Urinary bladder (tissue), 4 donors: ENCODE data around the gene AGPS. TPM values are rescaled to one million over a fixed set of nuclear protein-coding genes. Genes with fewer than 3 reads are reported as not detected.
"Not testable (repeated sequence)": the region's sequence is repeated elsewhere in the genome, so short reads cannot be mapped to it uniquely, and the experiment has no call there.

Source experiments
- DNase-seq: peaks from one replicate; pipeline ENCODE4 v3.0.0-alpha.2; 2015; ENCODE audit errors: extremely low spot score
- H3K27ac ChIP-seq: one replicate; pipeline ENCODE4 v1.5.1; 2013; ENCODE audit warnings: low read depth, mild to moderate bottlenecking, moderate library complexity
- H3K36me3 ChIP-seq: one replicate; pipeline ENCODE4 v1.6.1; 2013; ENCODE audit warnings: mild to moderate bottlenecking, moderate library complexity; ENCODE audit not compliant: insufficient read depth
- H3K4me1 ChIP-seq: one replicate; pipeline ENCODE4 v1.6.1; 2013; ENCODE audit warnings: mild to moderate bottlenecking, moderate library complexity; ENCODE audit not compliant: insufficient read depth
- H3K4me3 ChIP-seq: one replicate; pipeline ENCODE4 v1.5.1; 2013; ENCODE audit warnings: low read depth, low read length
- WGBS: extraction: QIAGEN DNeasy Blood & Tissue Kit; methylation state at CpG from one replicate; pipeline ENCODE4 v1.1.7; 2013; 5-methylcytosine and 5-hydroxymethylcytosine counted together
- polyA plus RNA-seq: library from polyadenylated mRNA; stranded (reverse); fragments of 200-250 nt; gene quantifications from one replicate; pipeline ENCODE4 v1.2.3, GENCODE V29; 2013
- total RNA-seq: library from RNA; depleted of rRNA; stranded (reverse); fragments of >200 nt; gene quantifications from one replicate; pipeline ENCODE4 v1.2.3, GENCODE V29; 2014
- donor health status: healthy with polysubstance abuse.
- donor health status: healthy.

The AGPS gene
- total and polyA plus RNA-seq, 2 donors = 11.2 to 69.7 TPM

DNA sequence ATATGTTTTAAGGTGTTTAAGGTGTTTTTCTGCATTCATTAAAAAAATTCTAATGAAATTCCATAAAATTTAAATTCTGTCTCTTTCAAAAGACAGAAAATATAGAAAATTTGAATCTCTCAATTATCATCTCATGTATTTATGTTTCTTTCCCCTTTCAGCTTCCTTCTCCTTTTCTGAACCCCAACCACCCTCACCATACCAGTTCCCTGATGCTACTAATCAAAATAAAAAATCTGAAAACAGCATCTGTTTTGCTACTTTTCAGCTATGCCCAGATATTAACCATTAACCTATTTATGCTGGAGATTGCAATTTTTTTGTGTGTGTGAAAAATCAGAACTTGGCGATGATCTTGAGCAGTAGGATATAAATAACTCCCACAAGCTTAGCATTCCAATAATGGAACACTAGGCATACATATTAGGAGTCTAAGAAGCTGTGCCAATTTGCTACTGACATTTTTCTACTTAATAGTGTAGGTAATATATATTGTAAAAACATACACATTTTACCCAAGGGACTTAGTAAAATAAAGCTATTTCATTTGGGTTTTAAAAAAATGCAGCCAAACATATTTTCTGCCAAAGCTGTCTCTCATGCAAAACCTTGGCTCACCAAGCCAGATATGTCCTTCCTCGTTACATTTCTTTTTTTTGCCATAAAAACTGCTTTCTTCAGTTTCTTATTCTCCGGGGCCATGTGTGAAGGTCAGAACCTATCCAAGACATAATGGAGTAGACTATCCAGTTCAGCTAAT lies 32.6 kb upstream of the AGPS start:
- no peak overlapping the region for H3K4me3 ChIP-seq

DNA sequence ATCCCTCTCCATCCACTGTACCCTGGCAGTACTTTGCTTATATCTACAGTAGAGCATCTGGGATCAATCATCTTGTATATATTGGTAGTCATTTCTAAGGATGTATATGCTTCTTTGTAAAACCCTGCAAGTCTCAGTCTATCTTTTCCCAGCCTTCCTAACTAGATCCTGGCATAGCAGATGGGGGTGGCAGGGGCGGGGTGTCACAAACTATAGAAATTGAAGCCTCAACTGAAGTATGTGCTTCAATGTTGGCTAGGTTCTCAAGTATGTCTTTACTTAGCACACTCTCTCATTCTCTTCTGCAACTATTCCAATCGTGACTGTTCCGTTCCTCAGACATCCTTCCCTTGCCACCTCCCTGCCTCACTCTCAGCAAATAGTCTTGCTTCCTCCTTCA lies 30.1 kb upstream of the AGPS start:
- no peak overlapping the region for H3K27ac ChIP-seq
- H3K36me3 ChIP-seq = no peaks in the 10 kb centered on the region
- no peaks in the 10 kb centered on the region for H3K4me1 ChIP-seq
- DNase-seq = no peak
- 80% methylated on average over 3 of the region's 3 CpGs for WGBS
- no peak overlapping the region for H3K4me3 ChIP-seq

More for the DNA sequence above, 32.6 kb upstream of the AGPS start:
- WGBS = 55% methylated on average over 3 of the region's 3 CpGs
- no peaks in the 10 kb centered on the region for H3K4me1 ChIP-seq
- DNase-seq = no peak
- no peaks in the 10 kb centered on the region for H3K36me3 ChIP-seq
- no peak overlapping the region for H3K27ac ChIP-seq

DNA sequence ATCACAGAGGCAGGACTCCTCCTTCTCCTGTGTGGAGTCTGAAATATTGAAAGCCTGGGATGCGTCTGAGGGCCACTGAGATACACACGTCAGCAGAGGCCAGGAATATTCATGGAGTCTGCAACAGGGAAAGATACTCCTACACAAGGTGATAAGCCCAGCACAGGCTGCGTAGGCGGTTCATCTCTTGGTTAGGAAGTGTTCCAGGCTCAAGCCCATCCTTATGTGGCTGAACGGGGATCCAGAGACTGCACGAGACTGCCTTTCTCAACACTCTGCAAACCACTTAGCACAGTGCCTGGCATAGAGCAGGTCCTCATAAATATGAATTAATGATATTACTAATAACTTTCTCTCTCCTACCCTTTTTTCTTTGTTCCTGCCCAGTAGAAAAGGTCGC lies 29.2 kb upstream of the AGPS start:
- Histone ChIP-seq H3K36me3 (no peaks in the 10 kb centered on the region), H3K4me3 (no peak overlapping the region), H3K27ac (no peak overlapping the region), H3K4me1 (no peaks in the 10 kb centered on the region)
- DNase-seq = no peak
- WGBS = 88% methylated on average over 7 of the region's 7 CpGs

- not testable (repeated sequence) for H3K4me1 ChIP-seq, H3K27ac ChIP-seq, H3K4me3 ChIP-seq, DNase-seq, H3K36me3 ChIP-seq
Measured at GRCh38 chr2:177365764-177366163, 26.8 kb upstream of the AGPS start.

DNA sequence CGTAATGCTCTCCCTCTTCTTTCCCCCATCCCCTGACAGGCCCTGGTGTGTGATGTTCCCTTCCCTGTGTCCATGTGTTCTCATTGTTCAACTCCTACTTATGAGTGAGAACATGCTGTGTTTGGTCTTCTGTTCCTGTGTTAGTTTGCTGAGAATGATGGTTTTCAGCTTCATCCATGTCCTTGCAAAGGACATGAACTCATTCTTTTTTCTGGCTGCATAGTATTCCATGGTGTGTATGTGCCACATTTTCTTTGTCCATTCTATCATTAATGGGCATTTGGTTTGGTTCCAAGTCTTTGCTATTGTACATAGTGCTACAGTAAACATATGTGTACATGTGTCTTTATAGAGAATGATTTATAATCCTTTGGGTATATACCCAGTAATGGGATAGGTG lies 24.6 kb upstream of the AGPS start:
- DNase-seq, H3K36me3 ChIP-seq: not testable (repeated sequence)
- WGBS = 93% methylated on average over 1 of the region's 1 CpG

GRCh38 chr2:177379354-177379753 lies 13.2 kb upstream of the AGPS start:
- no peak for DNase-seq
- Histone ChIP-seq H3K36me3 (peaks cover 2% of the 10 kb centered on the region), H3K4me1 (no peaks in the 10 kb centered on the region), H3K4me3 (no peak overlapping the region), H3K27ac (no peak overlapping the region)
- WGBS = 91% methylated on average over 4 of the region's 4 CpGs

More for the DNA sequence above, 24.6 kb upstream of the AGPS start:
- H3K4me3 ChIP-seq, H3K4me1 ChIP-seq, H3K27ac ChIP-seq: not testable (repeated sequence)

GRCh38 chr2:177380181-177380580 lies 12.4 kb upstream of the AGPS start:
- WGBS = 93% methylated on average over 3 of the region's 3 CpGs
- Histone ChIP-seq H3K27ac (no peak overlapping the region), H3K4me1 (no peaks in the 10 kb centered on the region), H3K36me3 (peaks cover 2% of the 10 kb centered on the region), H3K4me3 (no peak overlapping the region)
- DNase-seq = no peak

DNA sequence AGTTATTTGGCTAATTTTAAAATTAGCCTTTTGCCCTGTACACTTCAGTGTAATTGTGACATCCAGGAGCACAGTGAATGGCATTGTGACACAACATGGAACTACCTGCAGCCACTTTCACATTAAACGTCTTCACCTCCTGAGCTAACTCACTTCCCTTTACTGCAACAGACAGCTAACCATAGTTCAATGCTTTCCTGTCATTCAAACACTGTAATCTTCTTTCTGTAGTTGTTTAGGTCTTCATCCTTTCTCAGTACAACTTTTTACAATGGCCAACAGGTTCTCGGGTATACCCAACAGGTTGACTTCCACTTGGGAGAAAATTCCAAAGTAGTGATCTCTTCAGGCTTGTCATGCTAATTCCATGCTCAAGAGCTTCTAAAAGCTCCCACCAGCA lies 8.6 kb upstream of the AGPS start:
- WGBS = 66% methylated on average over 2 of the region's 2 CpGs
- Histone ChIP-seq H3K36me3 (peaks cover 2% of the 10 kb centered on the region), H3K4me3 (no peak overlapping the region), H3K27ac (no peak overlapping the region), H3K4me1 (no peaks in the 10 kb centered on the region)
- DNase-seq = no peak

DNA sequence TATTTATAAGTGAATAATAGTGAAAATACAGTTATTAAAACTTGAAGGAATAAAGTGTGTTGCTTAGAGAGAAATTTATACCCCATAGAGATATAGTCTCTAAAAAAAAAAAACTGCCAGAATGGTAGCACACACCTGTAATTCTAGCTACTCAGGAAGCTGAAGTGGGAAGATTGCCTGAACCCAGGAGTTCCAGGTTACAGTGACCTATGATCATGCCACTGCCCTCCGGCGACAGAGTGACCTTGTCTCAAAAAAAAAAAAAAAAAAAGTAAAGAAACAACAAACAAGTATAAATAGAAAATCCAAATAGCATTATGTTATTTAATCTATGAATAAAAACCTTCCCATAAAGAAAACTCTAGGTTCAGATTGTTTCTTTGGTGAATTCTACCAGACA lies 7.4 kb upstream of the AGPS start:
- no peak for DNase-seq
- Histone ChIP-seq H3K4me1 (no peaks in the 10 kb centered on the region), H3K36me3 (peaks cover 2% of the 10 kb centered on the region), H3K4me3 (no peak overlapping the region), H3K27ac (no peak overlapping the region)
- 95% methylated on average over 2 of the region's 2 CpGs for WGBS

DNA sequence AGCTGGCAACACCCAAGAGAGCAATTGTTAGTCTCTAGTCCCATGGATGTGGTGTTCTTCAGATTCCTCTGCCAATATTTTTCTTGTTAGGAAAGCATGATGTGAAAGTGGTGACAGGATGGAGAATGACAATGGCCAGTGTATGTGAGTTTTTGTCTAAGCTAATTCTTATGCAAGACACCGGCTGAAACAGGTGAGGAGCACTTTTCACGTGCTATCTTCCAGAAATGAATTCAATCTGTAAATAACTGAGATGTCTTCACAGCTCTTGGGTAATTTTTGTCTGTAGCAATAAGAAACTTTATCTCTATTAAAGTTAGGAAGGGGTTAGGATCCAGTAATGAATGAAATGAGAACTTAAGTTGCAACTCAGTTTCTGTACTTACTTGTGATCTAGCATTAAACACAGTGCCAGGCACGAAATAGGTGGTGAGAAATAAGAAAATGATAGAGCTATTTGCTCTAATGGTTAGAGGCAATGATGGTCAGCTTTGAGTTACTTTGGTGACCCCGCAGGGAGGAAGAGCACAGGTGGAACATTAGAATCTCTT lies 676 bp upstream of the AGPS start:
- H3K4me1 ChIP-seq = peaks cover 1% of the 10 kb centered on the region
- H3K27ac ChIP-seq = no peak overlapping the region
- no peak for DNase-seq
- H3K4me3 ChIP-seq = peak overlapping the region; percentile 66
- 69% methylated on average over 4 of the region's 4 CpGs for WGBS
- no peaks in the 10 kb centered on the region for H3K36me3 ChIP-seq

DNA sequence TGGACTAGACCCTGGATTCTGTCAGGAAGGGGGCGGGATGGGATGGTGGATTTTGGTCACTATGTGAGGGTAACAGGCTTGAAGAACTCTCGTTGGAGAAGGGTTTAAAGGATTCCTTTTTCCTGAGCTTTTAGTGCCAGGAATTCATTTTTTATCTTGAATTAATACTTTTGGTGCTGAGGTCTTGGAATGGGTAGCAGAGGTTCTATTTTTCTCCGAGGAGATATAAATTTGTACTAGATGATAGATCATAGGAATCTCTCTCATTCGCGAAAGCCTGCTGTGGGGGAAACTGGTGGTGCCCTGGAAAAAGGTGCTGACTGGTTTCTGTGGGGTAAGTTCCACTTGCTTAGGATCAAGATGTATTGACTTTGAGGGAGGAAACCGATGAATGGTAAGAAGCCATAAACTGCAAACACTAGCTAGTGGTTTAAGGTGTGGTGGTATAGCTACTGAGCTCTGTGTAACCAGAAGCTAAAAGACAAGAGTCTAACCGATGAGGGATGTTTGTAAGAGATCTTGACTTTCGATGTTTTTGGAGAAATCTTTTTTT lies 706 bp downstream of the AGPS start:
- H3K27ac ChIP-seq = no peak overlapping the region
- 13% methylated on average over 8 of the region's 8 CpGs for whole genome bisulfite sequencing
- no peaks in the 10 kb centered on the region for H3K36me3 ChIP-seq
- H3K4me3 ChIP-seq = peak overlapping the region; percentile 66
- peaks cover 2% of the 10 kb centered on the region for H3K4me1 ChIP-seq
- DNase-seq = no peak

GRCh38 chr2:177393824-177394593 lies 1.4 kb downstream of the AGPS start:
- H3K27ac ChIP-seq = no peak overlapping the region
- no peak for DNase-seq
- 77% methylated on average over 8 of the region's 8 CpGs for WGBS
- H3K4me3 ChIP-seq = no peak overlapping the region
- no peaks in the 10 kb centered on the region for H3K36me3 ChIP-seq
- peaks cover 2% of the 10 kb centered on the region for H3K4me1 ChIP-seq

DNA sequence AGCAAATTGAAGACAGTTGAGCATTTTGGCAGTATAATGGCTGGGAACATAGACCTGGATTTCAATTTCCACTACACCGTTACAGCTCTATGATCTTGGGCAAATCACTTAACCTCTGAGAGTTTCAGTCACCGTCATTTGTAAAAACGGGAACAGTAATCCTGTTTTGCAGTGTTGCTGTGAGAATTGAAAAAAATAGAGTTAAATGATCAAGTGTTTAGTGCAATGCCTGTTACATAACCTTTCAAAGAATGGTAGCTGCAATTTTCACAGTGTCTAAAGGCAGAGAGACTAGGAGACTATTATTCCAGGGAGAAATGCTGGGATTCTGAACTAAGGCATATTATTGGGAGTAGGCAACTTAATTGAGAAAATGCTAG lies 2.0 kb downstream of the AGPS start:
- DNase-seq = no peak
- WGBS = 78% methylated on average over 3 of the region's 3 CpGs
- H3K27ac ChIP-seq = no peak overlapping the region
- H3K4me1 ChIP-seq = peaks cover 2% of the 10 kb centered on the region
- no peak overlapping the region for H3K4me3 ChIP-seq
- no peaks in the 10 kb centered on the region for H3K36me3 ChIP-seq
